DOHH2 (cell line): ENCODE measurements around the gene SNRPA.

ENCODE experiments used
- H3F3A ChIP-seq: fragments of 200-600 bp; sonication (generic), shearing (Covaris generic); 2 replicates; pipeline ENCODE4 v1.6.0; 2016; ENCODE audit warnings: antibody characterized with exemption, mild to moderate bottlenecking; ENCODE audit not compliant: control insufficient read depth, insufficient read depth
- H3K27ac ChIP-seq: fragments of 200-600 bp; sonication (generic); 2 replicates; pipeline ENCODE4 v1.5.1; 2014; ENCODE audit warnings: low read depth, mild to moderate bottlenecking, low read length, moderate library complexity
- H3K27me3 ChIP-seq: fragments of 200-600 bp; sonication (generic); 2 replicates; pipeline ENCODE4 v1.6.1; 2014; ENCODE audit warnings: mild to moderate bottlenecking, low read length, mixed read lengths; ENCODE audit not compliant: control insufficient read depth
- H3K36me3 ChIP-seq: fragments of 200-600 bp; sonication (generic); 2 replicates; pipeline ENCODE4 v1.6.1; 2014; ENCODE audit warnings: mild to moderate bottlenecking, low read length, moderate library complexity, mixed read lengths; ENCODE audit not compliant: control insufficient read depth
- H3K4me1 ChIP-seq: fragments of 200-600 bp; sonication (generic); 2 replicates; pipeline ENCODE4 v1.6.1; 2014; ENCODE audit warnings: mild to moderate bottlenecking, low read length, mixed read lengths; ENCODE audit not compliant: control insufficient read depth
- H3K4me2 ChIP-seq: fragments of 200-600 bp; sonication (generic); 2 replicates; pipeline ENCODE4 v1.6.0; 2014; ENCODE audit warnings: mild to moderate bottlenecking, low read length, moderate library complexity
- H3K4me3 ChIP-seq: fragments of 200-600 bp; sonication (generic); 2 replicates; pipeline ENCODE4 v1.5.1; 2014; ENCODE audit warnings: mild to moderate bottlenecking, low read length, mixed read lengths
- H3K79me2 ChIP-seq: fragments of 200-600 bp; sonication (generic); 2 replicates; pipeline ENCODE4 v1.6.1; 2014; ENCODE audit warnings: mild to moderate bottlenecking, low read length, mixed read lengths; ENCODE audit not compliant: control insufficient read depth
- H3K9me2 ChIP-seq: fragments of 200-600 bp; sonication (generic); replicated peaks from 2 replicates; pipeline ENCODE4 v1.6.1; 2014; ENCODE audit warnings: mild to moderate bottlenecking, low read length, mixed read lengths; ENCODE audit not compliant: control insufficient read depth
- H3K9me3 ChIP-seq: fragments of 200-600 bp; sonication (generic); 2 replicates; pipeline ENCODE4 v1.6.1; 2014; ENCODE audit warnings: antibody characterized with exemption, low read length, mixed read lengths; ENCODE audit not compliant: control insufficient read depth, insufficient read depth
- H4K20me1 ChIP-seq: fragments of 200-600 bp; sonication (generic); 2 replicates; pipeline ENCODE4 v1.6.0; 2014; ENCODE audit warnings: low read depth, mild to moderate bottlenecking, antibody characterized with exemption, low read length, moderate library complexity; ENCODE audit not compliant: control insufficient read depth, insufficient read depth
- CTCF ChIP-seq: fragments of 200-600 bp; sonication (generic); IDR thresholded peaks from one replicate; pipeline ENCODE4 v1.5.1; 2014; ENCODE audit warnings: antibody characterized with exemption, mild to moderate bottlenecking, low read depth, low read length; ENCODE audit not compliant: poor library complexity, severe bottlenecking
- EZH2phosphoT487 ChIP-seq: fragments of 200-600 bp; sonication (generic); IDR thresholded peaks from 2 replicates; pipeline ENCODE4 v1.6.1; 2017; ENCODE audit warnings: borderline replicate concordance, mild to moderate bottlenecking, antibody characterized with exemption, low read length, moderate library complexity, mixed read lengths

The SNRPA gene

DNA sequence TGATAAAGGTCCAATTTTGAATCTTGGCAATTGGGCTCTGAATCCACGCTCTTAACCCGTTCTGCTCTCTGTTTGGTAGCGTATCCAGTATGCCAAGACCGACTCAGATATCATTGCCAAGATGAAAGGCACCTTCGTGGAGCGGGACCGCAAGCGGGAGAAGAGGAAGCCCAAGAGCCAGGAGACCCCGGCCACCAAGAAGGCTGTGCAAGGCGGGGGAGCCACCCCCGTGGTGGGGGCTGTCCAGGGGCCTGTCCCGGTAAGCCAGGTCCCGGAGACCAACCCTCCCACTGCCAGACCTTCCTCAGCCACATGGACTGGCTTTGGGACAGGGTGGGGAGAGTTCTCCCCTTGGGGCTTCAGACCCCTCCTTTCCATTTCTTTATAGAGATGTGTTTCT lies 8.3 kb downstream of the SNRPA start:
- Histone ChIP-seq H3K9me3 (no peaks in the 10 kb centered on the region), H3K4me3 (no peak overlapping the region), H3K4me2 (no peak overlapping the region), H3K27me3 (no peaks in the 10 kb centered on the region), H3K27ac (no peak overlapping the region), H3F3A (peaks cover 2% of the 10 kb centered on the region; the same call in 1 of the 2 replicates), H3K36me3 (peaks cover 93% of the 10 kb centered on the region), H4K20me1 (peaks cover 24% of the 10 kb centered on the region), H3K79me2 (peaks cover 68% of the 10 kb centered on the region), H3K9me2 (no peaks in the 10 kb centered on the region), H3K4me1 (peaks cover 25% of the 10 kb centered on the region)
- no peak for TF ChIP-seq EZH2phosphoT487
- TF ChIP-seq CTCF: no peak

- H4K20me1 ChIP-seq: no peaks in the 10 kb centered on the region; the same call in 1 of the 2 replicates
Measured at GRCh38 chr19:40762754-40763470, 11.9 kb downstream of the SNRPA start.

DNA sequence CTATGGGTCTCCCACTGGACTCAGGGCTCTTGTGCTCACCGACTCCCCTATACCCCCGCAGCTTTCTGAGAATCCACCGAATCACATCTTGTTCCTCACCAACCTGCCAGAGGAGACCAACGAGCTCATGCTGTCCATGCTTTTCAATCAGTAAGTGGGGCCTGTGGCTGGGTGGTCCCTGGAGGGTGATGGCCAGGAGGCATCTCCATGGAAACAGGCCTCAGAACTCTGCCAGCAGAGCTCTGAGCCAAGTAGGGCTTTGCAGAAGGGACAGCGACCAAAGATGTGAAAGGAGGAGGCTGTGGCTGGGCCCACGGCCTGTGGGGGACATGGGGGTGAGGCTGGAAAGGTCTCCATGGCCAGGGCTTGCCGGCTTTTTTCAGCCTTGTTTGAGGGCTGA lies 12.5 kb downstream of the SNRPA start:
- H3K27me3 ChIP-seq: no peaks in the 10 kb centered on the region

More at GRCh38 chr19:40762754-40763470, 11.9 kb downstream of the SNRPA start:
- Histone ChIP-seq H3K4me2 (no peak overlapping the region), H3K36me3 (peaks cover 86% of the 10 kb centered on the region), H3K27me3 (no peaks in the 10 kb centered on the region), H3F3A (peaks cover 11% of the 10 kb centered on the region), H3K9me2 (no peaks in the 10 kb centered on the region), H3K79me2 (peaks cover 35% of the 10 kb centered on the region), H3K4me3 (no peak overlapping the region), H3K27ac (no peak overlapping the region), H3K4me1 (no peaks in the 10 kb centered on the region), H3K9me3 (no peaks in the 10 kb centered on the region)
- TF ChIP-seq CTCF (no peak), EZH2phosphoT487 (no peak)

More for the DNA sequence above, 12.5 kb downstream of the SNRPA start:
- Histone ChIP-seq H4K20me1 (no peaks in the 10 kb centered on the region; the same call in 1 of the 2 replicates), H3K4me1 (no peaks in the 10 kb centered on the region), H3K4me2 (no peak overlapping the region), H3K4me3 (no peak overlapping the region), H3F3A (peaks cover 11% of the 10 kb centered on the region), H3K79me2 (peaks cover 29% of the 10 kb centered on the region), H3K27ac (no peak overlapping the region), H3K9me2 (no peaks in the 10 kb centered on the region), H3K9me3 (no peaks in the 10 kb centered on the region), H3K36me3 (peaks cover 80% of the 10 kb centered on the region)
- TF ChIP-seq EZH2phosphoT487: no peak
- TF ChIP-seq CTCF: no peak
